NCI-H1436 (cell line): Measurements from ENCODE around the gene GPR153.
"Not testable (repeated sequence)": the region's sequence is repeated elsewhere in the genome, so short reads cannot be mapped to it uniquely, and the experiment has no call there.

Experiments used
- DNase-seq: peaks from one replicate; lab custom pipeline; 2025; lab: John Stamatoyannopoulos, UW

GPR153 gene

DNA sequence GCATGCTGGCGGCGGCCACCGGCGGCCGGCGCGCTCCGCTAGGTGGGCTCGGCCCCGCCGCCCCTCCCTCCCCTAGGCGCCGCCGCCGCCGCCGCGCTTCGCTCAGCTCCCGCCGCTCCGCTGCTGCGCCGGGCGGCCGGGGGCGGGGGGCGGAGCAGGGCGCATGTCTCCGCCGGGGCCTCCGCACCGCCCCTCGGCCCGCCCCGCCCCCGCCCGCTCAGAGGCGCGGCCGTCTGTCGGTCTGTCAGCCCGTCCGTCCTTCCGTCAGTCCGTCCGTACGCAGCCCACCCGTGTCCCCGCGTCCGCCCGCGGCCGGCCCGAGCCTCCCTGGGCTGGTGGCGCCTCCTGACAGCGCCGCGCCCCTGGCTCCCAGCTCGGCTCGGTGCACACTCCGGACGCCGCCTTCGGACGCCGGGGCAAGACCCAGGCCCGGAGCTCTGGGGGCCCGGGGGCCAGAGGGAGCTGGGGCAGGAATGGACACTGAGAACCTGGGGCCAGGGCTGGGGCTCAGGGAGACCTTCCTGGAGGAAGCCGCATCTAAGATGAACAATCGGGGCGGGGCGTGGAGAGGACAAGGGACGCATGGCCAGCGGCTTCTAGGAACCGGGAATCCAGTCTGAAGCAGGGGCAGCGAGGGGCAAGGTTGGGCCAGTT, at the start of gene GPR153:
Gene GPR153 (minus strand): TSS at position 138 of the 654 bp plus-strand sequence. CDS start 6,193 bp downstream, outside the sequence.
- no peak for DNase-seq

DNA sequence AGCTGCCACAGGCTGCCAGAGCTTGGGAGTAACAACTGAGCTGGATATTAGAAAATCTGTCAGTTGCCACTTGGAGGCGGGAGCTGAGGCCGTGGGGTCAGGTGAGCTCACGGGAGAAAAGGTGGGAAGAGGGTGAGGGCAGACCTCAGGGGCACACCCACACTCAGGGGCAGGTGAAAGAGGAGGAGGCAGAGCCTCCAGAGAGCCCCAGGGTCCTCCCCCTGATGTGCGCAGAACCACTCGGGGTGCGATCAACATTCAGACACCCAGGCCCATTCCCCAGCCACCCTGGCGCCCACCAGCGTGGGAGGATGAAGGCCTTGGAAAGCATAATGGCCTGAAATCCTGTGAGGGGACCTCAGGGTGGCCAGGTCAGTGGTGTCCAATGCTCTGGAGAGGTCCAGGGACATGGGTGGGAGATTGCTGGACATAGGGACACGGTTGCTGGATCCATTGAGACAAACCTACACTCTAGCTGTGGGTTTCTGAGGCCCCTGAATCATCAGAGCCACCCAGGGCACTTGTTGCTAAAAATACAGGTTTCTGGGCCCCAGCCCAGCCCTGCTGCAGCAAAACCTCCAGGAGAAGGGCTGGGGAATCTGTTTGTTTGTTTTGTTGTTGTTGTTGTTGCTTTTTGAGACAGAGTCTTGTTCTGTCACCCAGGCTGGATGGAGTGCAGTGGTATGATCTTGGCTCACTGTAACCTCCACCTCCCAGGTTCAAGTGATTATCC, 49.4 kb upstream of the GPR153 start:
- DNase-seq = no peak

DNA sequence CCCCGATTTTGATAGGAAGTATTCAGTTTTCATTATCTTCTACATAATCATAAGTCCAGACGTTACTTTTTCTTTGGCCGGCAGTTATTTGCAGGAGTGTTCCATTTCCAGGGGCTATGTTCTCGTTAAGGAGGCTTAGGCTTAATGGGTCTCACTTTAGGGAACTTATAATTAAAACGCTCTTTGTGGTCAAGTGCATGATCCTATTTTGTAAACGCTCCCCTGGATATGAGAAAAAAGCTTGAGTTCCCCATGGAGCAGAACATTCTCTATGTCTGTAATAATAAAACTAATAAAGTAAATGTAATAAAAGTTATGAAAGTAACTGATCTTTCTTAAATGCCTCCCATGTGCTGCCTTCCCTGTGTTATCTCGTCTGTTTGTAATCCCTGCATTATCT, 48.7 kb upstream of the GPR153 start:
- no peak for DNase-seq

DNA sequence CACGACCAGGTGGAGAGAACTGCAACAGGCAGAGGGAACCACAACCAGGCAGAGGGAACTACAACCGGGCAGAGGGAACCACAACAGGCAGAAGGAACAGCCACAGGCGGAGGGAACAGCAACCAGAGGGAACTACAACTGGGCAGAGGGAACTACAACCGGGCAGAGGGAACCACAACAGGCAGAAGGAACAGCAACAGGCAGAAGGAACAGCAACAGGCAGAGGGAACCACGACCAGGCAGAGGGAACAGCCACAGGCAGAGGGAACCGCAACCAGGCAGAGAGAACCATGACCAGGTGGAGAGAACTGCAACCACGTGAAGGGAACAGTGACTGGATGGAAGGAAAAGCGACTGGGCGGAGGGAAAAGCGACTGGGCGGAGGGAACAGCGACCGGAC, 47.6 kb upstream of the GPR153 start:
- no peak for DNase-seq

DNA sequence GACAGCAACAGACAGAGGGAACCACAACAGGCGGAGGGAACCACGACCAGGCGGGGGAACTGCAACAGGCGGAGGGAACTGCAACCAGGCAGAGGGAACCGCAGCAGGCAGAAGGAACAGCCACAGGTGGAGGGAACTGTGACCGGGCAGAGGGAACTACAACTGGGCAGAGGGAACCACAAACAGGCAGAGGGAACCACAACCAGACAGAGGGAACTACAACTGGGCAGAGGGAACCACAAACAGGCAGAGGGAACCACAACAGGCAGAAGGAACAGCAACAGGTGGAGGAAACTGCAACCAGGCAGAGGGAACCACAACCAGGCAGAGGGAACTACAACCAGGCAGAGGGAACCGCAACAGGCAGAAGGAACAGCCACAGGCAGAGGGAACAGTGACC, 46.8 kb upstream of the GPR153 start:
- DNase-seq = not testable (repeated sequence)

DNA sequence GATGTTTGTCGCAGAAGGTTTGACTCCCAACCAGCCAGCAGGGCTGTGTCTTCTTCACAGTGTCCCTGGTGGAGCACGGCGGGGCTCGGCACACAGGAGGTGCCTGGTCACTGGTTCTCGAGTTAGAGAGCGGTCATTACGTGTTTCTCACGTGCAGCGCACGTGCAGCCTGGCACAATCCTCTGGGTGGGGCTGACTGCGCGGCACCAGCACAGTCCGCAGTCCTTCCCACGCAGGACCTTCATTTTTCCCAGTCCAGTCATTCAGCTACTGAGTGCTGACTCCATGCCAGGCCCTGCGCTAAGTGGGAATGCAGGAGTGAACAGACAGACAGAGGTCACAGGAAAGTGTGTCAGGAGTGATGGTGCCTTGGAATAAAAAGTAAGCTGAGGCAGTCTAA, 46.2 kb upstream of the GPR153 start:
- DNase-seq = no peak

DNA sequence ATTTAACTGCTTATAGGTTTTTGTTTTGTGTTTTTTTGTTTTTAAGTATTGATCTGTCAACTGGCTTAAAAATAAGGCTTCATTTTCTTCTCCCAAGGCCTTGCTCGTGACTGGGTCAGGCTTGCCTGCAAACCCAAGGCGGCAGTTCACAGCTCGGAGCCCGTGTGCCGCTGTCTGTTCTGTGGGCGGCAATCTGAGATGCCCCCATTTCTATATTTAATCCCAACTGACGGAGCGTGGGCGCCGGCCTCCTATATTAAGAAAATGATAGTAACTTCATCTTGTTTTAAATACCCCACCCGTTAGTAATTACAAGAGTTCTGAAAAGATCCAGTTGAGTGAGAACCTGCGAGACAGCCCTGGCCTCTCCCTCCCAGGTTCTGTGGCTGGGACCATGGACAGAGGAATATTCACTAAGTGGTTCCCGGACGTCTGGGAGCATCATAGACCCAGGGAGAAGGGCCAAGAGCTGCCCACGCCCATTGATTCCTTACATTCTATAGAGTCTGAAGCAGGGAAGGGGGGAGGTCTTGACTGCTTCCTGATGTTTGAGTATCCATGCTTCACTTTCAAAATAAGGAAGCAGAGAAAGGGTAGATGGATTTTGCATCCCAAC, 42.6 kb upstream of the GPR153 start:
- DNase-seq = no peak

DNA sequence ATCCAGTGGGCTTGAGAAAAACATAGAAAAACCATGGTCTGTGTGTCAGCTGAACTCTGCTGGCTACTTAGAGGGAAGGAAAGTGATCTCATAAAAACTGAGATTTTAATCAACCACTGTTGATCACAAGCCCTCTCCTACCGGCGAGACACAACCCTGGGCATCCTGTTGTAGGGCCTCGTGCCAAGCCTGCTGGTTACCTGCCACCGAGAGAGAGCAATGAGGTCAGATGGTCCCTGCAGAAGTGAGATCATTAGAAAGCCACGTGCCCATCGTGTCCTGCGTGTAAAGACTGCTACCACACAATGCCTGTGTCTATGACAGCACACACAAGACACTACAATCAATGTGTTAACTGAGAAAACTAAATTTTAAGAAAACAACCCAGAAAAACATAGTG, 41.7 kb upstream of the GPR153 start:
- DNase-seq = no peak

DNA sequence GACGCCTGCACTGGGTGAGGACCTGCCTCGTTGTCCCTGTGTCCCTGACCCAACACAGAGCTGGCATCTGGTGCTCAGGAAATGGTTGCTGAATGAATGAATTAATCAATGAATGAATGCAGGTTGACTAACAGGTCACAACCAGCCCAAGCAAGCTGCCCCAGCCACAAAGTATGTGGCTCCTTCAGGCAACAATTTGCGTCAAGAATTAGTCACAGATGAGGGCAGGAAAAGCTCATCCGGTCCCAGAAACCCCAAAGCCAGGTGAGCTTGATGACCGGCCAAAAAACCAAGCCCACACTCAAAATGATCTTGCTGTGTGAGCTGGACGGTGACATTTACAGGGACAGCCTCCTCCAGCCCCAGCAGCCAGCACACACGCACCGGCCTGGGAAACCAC, 40.6 kb upstream of the GPR153 start:
- DNase-seq = no peak

DNA sequence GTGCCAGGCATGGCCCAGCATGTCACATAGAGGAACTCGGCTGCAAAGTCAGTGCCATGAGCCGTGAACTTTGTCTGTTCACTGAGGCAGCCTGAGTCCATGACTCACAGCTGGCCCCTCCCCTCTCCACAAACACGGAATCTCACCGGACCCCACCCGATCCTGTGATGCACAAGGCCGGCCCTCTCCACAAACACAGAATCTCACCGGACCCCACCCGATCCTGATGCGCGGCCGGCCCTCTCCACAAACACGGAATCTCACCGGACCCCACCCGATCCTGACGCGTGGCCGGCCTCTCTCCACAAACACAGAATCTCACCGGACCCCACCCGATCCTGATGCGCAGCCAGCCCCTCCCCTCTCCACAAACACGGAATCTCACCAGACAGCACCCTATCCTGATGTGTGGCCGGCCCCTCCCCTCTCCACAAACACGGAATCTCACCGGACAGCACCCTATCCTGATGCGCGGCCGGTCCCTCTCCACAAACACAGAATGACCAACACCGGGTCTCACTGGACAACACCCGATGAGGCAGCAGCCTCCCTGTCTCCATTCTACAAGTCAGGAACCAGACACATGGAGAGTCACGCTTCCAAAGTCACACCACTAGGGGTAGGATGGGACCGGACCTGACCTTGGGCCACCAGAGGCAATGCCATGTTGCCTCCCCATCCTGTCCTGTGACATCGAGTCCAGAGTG, 39.6 kb upstream of the GPR153 start:
- DNase-seq = no peak

DNA sequence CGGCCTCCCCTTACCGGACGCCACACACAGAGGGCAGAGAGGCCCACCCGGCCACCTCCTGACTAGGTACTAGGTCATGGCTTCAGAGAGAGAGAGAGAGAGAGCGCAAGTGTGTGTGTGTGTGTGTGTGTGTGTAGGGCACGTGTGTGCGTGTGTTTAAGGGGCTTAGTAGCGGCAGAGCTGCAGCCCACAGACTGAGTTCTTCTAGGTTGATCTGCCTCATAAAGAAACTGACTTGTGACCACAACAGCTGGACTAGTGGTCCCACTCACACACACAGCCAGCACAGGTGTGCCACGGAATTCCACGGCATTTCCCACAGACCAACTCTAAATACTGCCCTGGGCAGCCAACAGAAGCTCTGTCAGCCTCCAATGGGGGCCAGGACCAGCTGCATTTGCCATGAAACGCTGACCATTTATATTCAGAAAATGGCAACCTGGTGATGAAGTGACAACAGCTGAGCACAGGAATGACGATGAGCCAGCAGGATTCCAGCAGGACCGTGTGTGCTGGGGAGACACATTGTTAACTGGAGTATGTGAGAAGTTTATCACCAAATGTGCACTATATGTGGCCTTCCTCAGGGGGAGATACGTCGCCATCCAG, 38.8 kb upstream of the GPR153 start:
- no peak for DNase-seq

DNA sequence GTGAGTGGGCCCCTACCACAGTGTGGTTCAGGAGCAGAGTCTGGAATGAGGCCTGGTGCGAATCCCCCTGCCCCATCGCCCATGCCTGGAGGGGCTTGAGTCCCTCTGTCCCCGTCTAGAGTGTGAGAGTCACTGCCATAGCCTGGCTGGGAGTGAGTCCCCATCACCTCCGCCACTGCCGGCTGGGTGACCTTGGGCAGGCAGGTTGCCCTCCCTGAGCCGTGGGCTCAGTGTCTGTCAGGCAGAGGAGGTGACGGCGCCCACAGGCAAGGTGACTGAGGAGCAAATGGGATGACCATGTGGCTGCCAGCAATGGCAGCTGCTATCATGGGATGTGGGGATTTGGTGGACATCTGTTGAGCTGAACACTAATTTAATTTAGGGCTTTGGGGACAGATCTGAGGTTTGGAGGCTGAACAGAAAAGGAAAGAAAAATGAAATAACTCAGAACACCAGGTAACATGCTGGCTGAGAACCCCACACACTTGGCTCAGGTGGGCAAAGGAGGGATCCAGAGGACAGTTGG, 38.1 kb upstream of the GPR153 start:
- no peak for DNase-seq

DNA sequence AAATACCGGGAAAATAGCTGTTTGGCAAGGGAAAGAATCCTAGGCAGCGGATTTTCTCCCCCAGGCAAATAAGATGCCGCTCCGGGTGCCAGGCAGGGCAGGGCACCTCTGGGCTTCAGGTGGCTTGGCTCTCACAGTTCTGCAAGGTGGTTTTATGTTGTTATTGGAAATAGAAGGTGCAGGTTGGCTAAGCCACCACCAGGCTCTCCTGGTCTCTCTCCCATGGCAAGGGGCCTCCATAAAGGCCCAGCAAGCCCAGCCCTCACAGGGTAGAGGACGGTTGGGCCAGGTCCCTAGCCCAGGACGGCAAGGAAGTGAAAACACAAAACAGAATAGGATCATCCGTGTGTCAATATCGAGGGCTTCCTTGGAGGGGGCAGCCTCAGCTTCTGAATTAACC, 37.6 kb upstream of the GPR153 start:
- no peak for DNase-seq

DNA sequence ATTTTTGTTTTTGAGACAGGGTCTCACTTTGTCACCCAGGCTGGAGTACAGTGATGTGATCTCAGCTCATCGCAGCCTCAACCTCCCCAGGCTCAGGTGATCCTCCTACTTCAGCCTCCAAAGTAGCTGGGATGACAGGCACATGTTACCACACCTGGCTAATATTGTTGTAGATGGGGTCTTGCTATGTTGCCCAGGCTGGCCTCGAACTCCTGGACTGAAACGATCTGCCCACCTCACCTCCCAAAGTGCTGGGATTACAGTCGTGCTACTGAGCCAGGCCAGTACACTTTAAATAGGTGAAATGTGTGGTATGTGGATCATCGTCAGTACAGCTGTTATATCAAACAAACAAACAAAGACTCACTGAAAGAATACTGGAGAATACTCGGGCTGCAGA, 35.0 kb upstream of the GPR153 start:
- DNase-seq = no peak

DNA sequence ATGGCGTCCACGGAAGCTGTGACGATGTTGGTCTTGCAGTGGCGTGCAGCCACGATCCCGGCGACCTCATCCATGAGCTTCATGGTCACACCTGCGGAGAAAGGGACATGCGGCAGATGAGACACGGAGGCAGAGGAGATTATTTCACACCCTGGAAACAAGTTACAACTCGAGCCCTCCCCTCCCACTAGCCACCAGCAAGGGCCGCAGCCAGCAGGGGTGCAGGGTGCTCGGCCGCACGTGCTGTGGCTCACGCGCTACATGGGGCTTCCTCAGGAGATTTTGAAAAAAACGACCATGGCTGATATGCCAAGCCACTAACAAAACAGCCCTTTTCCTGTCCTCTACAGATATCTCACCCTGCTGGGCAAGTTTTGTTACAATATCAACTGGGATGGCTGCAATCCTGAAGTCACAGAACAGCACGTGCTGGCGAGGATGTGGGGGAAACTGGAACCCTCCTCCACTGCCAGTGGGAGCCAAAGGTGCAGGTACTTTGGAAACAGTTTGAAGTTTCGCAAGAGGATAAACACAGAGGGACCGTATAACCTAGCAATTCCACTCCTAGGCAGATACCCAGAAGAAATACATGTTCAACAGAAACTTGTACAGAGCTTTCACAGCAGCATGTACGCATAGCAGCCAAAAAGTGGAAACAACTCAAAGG, 34.1 kb upstream of the GPR153 start:
- no peak for DNase-seq

DNA sequence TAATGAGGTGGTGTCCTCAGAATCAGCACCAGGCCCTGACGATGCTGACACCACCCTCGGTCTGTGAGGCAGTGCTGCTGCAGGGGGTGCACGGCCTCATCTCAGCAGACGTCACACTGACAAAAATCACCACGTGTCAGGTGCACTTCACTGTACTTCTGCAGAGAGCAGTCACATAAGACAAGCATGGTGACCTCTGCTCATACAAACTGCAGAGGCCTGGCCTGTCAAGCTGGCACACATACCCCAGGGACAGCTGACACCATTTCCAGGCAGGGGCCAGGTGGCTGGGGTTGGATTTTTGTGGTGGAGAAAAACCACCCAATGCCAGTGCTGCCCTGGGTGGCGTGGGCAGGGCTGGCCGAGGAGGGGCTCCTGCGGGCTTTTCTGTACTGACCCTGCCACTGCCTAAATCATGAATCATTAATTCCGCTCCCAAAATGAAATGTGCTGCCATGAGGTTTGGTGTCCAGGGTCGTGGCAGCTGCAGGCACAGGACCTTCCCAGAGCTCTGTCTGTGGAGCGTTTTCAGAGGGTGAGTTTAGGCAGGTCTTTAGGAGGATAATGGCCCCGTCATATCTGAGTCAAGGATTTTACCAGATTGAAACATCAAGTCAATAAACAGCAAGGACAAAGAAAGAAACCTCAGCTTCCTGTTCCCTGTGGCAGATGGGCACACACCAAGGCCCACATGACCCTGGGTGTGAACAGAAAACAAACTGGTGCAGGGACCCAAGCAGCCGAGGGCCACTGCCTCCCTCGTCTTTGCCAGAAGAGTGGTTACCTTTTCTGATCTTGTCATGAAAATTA, 33.4 kb upstream of the GPR153 start:
- no peak for DNase-seq

DNA sequence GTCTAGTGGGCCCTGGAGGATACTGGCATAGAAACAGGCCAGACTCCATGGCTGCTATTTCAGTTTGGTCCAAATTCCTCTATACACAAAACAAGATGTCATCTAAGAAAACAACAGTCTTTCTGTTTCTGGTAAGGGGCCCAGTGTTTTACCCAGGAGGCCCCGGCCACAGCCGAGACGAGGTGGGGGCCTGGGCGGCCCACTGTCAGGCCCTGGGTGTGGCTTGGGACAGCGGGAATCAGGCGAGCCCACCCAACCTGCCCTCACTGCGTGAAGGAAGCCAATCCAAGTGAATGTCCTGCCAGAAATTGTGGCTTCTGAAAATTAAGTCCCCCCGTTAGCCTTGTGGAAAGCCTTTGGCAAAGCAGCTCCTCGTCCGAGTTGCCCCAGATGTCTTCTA, 31.2 kb upstream of the GPR153 start:
- DNase-seq = no peak

DNA sequence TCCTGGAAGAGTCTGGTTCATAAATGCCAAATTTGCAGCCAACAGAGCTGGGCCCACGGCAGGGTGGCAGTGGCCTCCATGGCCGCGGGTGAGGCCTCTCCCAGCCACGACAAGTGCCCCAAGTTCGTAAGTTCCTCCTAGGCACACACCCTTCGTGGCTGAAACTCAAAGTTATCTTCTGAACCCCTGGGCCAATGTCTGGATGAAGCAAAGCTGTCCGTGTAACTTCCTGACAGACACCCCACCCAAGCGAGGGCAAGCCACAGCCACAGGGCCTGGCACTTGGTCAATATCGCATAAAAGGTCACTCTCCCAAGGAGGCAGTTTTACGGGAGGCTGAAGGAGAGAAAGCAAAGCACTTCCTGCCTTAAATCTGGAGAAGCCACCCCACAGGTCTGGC, 27.8 kb upstream of the GPR153 start:
- DNase-seq = no peak

DNA sequence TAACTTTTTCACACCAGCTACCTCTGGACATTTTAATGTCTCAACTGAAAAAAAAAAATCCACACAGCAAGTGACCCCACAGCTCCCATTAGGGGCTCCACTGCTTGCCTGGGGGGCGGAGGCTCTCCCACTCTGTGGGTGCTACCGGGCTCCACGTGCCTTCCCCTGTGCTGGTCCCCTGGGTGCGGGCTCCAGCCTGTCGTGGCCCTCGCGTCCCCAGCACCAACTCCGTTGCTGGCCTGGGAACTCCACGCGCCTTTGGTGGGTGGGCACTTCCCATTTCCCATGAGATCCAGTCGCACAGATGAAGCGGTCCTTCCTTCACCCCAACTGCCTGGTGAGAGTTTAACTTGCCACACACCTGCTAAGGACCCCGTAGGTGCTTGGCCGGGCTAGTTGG, 27.1 kb upstream of the GPR153 start:
- DNase-seq = no peak

DNA sequence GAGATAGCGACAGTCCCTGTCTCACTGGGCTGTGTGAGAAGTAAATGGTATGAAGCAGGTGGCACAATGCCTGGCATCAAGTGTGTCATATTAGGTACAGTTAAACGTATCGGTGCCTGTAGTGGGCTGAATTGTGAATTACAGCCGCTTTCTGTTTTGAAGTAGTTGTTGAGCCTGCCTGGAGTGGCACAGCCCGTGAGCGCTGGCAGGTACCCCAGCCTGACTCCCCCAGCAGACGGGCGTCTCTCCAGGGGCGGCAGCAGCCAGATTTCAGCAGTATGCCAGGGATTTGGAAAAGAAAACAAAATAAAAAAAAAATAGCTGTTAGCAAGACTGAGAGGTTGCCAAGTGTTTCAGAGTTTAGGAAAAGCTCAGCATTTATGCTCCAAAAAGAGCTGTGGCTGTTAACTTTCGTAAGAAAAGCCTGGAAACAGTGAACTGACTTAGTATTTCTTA, 26.6 kb upstream of the GPR153 start:
- DNase-seq = no peak

DNA sequence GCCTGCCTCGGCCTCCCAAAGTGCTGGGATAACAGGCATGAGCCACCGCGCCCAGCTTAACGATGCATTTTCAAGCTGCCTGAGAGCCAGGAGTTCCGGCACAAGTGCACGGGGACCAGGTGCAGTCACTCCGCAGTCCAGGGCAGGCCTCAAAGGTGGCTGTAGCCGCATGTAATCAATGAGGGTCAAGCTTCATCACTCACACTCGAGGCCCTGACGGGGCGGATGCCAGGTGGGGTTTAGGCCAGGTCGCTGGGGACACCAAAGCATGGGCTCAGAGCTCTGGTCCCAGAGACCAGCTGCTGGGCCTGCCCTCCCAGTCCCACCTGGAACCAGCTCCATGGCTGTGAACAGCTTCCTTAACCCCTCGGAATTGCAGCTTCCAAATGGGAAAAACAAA, 26.1 kb upstream of the GPR153 start:
- no peak for DNase-seq
